Embryonic facial prominence (tissue), 1 donor: ENCODE results near the gene PCYT2.

ENCODE experiments used
- DNase-seq: peaks from one replicate; pipeline ENCODE4 v3.0.0-alpha.2; 2016; ENCODE audit errors: extremely low spot score

PCYT2 gene

DNA sequence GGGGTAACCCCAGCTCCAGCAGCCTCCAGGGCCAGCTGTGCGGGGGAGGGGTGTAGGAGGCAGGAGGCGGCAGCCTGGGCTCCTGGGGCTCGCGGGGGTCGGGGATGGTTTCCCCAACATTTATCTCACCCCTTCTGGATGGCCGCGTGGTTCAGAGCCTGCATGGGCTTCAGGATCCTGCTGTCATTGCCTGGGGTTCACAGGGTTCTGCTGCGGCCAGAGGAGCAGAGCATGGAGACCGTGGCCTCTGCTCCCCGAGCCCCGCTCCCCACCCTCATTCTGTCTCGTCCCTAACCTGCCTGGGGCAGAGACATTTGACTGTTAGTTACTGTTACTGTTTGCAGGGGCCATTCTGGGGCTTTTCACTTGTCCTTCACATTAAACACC, 31.0 kb upstream of the PCYT2 start:
- DNase-seq: no peak

DNA sequence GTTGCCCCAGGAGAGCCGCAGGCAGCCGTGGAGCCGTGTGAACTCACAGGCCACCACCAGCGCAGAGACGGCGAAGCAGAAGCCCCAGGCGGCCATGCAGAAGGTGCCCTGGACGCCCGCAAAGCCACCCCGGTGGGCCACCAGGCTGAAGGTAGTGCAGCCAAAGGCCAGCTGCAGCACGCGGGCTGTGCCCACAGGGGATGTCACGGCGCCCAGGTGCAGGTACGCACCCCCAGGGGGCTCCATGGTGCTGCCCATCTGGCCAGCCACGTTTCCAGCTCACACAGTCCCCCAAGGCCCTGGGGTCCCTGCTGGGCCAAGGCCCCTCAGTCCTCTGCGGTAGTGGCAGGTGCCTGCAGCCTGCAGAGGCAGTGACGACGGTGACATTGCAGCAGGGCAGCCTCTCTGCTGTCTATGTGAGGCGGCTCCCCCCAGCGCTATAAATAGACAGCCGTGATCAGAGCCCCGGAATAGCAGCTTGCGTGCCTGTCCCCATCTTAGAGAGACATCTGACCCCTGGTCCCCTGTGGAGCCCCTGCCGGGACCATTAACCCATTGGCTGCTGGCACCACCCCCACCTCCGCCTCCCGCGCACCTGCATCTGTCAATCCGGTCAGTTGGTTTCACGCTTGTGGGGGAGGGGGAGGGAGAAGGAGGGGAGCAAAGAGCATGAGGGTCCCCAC, 30.4 kb upstream of the PCYT2 start:
- no peak for DNase-seq

DNA sequence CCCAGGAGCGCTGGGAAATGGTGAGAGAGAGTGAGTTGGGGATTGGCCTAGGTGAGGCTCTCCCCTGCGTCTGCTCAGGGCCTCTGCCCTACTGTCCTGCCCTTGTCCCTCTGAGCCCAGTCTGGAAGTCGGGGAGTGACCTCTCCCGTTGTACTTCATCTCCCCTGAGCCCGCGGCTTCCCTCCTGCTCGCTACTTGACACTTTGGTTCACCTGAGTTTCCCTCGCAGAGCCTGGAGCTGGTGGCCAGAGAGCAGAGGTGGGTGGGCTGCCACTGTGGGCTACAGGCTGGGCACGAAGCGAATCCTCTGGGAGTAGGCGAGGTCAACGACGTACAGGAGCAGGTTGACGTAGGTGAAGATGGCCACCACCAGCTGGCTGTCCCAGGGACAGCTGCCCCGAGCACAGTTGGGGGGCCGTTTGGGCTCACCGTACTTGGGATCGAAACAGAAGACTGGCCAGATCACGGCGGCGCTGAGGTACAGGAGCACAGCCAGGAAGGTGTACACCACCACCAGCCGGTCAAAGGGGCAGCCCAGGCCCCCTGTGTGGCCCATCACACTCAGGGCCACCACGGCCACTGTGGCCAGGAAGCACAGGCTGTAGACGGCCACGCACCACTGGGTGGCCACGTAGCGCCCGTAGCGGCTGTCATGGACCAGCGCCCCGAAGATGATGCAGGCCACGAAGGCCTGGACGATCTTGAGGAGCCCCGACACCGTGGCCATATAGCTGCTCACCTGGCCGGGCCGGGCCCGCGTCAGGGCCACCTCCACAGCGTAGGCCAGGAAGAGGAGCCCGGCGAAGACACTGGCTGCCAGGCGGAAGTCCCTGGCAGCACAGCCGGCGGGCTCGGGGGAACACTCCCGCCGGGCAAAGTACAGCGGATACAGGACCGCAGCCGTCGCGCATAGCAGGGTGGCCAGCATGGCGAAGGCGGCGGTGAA, 29.6 kb upstream of the PCYT2 start:
- DNase-seq: no peak

DNA sequence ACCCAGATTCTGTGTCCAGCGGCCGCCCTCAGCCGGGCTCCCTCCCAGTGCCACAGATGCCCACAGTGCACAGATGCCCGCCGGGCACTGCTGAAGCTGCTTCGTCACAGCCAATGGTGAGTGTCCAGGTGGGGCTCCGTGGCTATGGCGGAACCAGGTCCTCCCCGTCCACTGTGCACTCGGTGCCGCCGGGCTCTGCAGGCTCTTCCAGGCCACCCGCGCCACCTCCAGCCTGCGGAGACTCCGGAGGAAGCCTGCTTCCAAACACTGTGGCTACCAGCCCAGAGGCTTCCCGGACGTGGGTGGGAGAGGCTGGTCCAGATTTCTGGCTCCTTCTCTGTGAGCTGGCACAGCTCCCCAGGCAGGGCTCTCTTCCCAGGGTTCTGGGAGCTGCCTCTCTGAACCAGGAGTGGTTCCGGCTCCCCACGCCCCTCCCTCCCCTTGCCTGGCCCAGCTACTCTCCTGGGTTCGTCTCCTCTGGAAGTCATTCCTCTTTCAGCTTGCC, 28.7 kb upstream of the PCYT2 start:
- DNase-seq: no peak

DNA sequence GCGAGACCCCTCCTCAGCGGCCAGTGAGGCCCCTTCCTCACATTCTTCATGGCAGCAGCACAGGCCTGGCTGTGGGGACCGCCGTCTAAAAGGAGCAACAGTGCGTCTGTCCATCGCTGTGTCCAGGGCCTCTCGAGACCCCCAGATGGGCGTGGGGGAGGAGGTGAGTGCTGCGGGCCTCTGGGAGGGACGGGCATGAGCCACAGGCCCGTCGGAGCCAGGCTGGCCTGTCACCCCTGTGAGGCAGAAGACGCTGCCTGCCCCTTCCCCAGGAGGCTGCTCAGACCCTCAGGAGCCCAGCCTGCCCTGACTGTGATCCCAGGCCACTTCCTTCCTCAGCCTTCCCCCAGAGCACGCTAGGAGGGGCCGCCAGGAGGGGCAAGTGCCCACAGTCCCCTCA, 28.0 kb upstream of the PCYT2 start:
- no peak for DNase-seq

DNA sequence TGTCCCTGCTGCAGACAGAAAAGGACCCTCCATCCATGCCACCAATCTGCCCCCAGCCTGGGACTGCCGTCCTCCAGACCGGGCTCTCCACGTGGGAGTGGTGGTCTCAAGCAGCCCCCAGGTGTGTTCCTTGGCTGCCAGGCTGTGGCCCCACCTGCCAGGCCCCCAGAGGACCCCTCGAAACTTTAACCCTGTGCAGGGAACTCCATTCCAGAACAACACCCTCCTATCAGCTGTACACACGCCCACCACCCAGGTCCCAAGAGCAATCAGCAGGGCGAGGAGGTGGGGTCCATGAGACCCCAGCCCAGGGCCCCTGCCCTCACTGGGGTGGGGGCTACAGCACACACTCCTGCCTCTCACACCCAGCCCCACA, 24.5 kb upstream of the PCYT2 start:
- DNase-seq: no peak

DNA sequence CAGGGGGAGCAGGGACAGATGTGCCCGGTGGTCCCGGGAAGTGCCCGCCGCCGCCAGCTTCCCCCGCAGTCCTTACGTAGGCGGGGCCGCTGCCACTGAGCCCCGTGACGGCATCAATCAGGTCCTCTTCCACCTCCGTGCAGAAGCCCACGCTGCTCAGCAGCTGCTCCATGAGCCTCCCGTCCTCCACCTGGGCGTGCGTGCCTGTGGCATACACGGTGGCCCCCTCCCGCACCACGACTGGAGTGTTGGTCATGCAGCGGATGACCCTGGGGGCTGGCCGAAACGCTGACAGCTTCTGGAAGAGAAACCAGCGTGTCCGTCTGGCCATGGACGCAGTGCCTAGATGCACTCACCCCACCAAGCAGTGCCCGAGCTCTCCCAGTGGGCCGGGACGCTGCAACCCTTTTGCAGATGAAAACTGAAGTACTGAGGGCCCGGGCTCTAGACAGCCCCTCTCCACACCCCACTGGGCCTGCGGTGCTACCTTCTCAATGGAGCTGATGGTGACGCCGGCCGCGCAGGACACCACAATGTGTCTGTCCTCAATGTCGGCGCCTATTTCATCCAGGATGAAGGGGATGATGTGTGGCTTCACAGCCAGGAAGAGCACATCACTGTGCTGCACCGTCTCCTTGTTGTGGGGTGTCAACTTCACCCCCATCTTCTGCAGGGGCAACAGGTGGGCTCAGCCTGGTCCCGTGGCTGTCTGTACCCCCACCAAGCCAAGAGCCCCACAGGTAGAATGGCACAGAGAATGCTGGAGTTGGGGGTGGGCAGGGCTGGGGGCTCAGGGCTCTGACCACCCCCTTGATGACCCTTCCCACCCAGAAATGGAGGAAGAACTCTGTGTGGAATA, 23.9 kb upstream of the PCYT2 start:
- DNase-seq: no peak

DNA sequence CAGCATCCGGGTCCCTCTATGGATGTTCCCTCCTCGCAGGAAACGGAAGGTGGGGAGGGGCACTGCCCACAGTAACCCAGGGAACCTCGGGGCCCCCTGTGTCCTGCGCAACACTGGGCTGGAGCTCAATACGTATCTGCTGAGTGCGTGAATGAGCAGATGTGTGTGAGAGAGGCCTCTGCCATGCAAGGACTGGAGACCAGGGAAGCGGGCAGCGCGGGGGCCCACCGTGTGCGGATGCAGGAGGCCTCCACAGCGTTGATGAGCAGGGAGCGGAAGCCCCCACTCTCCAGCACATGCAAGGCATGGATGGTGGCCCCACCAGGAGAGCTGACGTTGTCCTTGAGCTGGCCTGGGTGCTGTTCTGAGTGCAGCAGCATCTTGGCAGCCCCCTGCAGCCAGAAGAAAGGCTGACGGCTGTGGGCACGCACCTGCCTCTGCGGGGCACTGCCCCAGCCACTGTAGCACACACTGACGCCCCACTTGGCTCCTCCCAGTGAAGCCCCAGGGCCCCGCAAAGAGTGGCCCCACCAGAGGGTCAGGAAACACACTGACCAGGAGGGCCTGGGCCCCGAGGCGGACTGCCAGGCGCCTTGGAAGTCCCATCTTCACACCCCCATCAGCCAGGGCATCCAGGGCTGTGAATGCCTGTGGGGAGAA, 23.0 kb upstream of the PCYT2 start:
- no peak for DNase-seq

DNA sequence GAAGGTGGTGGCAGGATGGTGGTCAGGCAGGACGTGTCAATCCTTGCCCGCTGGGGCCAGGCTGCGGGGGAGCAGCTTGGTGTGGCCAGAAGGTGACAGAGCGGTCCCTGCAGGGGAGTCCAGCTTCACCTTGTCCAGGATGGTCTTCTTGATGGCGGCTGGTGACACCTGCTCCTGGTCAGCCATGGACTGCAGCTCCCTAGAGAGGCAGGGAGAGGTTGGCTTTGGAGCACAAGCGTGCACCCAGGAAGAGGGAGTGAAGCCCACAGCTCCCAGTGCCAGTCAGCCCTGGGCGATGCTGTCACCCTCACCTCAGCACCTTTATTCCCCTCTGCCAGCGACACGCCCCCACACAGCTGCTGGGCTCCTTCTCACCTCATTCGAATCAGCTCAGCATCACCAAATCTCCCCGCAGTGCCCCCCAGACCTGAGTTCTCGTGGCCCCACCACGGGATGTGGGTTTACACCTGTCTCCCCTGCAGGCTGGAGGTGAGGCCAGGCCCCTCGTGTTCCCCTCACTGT, 22.0 kb upstream of the PCYT2 start:
- no peak for DNase-seq

DNA sequence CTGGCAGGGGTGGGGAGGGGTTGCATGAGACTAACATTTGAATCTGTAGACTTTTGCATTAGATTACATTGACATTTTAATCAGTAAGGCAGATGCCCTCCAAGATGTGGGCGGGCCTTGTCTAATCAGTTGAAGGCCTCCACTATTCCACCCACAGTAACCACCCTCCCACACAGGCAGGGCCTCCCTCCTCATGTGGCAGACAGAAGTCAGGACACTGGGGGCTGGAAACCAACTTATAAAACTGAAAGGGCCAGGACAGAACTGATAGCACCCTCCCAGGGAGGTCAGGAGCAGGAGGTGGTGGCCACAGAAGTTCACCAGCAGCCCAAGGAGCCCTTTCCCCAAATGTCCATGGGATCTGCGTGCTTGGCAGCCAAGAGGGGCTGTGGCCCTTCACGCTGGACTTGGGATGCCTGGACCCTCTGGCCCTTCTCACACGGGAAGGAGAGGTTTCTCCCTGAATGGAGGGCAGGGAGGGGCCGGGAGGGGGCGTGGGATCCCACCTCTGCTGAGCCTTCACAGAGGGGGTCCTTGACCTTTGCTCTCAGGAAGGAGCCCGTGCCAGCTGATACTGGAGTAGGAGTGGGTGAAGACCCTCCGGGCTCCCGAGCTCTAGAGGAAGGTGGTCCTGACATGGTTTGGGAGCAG, 21.3 kb upstream of the PCYT2 start:
- no peak for DNase-seq

DNA sequence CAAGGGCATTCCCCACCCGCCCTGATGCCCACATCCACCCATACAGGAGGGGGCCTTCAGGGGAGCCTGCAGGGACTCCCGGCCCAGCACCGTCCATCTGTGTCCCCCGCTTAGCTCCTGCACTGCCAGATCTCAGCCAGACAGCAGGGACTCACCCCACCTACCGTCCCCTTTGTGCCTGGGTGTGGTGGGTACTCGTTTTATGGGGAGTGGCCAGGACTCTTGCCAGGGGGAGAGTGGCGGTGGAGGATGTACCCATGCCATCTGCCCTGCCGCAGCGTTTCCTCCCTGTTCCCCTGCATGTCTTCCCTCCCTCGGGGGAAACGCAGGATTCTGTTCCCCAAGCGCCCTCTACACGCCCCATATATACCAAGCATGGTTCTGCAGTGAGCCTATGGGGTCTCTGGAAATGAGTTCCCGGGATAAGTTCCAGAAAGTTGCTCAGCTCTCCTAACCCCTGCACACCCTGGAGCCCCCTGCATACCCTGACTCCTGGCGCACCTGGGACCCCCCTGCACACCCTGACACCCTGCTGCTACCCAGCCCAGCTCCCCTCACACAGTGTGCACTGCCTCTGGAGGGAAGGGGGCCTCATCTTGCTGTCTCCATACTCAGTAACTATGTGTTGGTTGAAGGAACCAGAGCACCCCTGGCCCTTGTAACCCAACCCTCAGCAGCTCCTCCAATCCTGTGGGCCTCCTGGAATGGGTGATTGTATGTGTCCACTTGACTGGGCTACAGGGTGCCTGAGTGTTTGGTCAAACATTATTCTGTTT, 20.5 kb upstream of the PCYT2 start:
- DNase-seq: no peak

DNA sequence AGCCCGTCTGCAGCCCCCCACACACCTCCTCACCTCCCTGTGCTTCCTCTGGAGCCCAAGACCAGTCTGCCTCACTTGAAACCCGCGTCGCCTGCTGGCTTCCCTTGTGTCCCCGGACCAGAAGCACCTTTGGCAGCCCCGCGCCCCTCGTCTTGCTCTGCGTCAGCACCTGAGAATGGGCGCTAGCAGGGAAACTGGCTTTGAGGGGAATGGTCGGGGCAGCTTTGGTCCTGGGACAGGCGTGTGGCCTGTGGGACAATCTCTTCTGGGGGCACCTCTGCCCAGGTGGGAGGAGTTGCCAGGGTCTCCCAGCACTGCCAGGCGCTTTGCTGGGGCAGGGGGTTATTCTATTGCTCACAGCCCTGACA, 20.0 kb upstream of the PCYT2 start:
- DNase-seq: no peak

DNA sequence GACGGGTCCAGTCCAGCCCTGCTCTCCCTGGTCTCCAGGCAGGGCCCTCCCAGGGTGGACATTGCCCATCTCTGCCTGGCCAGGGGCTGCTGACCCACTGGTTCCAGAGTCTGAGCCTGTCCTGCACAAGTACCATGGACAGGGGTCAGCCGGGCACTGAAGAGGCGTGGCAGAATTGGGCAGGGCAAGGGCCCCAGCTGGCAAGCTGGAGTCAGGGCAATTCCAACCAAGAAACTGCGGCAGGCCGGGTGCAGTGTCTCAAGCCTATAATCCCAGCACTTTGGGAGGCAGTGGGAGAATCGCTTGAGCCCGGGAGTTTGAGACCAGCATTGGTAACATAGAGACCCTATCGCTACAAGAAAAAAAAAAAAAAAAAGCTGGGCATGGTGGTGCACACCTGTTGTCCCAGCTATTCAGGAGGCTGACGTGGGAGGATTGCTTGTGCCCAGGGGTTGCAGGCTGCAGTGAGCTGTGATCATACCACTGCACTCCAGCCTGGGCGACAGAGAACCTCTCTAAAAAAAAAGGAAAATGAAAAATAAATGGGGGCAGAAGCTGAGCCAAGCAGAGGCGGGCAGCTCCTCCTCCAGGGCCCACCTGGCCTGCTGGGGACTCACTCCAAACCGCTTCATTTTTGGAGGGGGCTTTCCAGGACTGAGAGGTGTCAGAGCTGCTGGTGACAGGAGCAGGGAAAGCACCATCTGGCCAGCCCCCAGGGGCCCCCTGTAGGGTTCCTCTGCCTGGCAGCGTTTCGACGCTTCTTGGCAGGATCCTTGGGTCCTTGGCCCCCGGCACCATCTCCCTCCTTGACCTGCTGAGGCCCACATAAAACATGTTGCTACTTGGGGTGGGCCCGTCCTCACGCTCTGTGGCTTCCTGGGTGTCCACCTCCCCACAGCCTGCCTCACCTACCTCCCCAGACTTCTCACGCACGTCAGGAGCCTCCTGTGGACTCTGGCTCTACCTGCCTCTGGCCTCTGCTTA, 19.2 kb upstream of the PCYT2 start:
- no peak for DNase-seq

DNA sequence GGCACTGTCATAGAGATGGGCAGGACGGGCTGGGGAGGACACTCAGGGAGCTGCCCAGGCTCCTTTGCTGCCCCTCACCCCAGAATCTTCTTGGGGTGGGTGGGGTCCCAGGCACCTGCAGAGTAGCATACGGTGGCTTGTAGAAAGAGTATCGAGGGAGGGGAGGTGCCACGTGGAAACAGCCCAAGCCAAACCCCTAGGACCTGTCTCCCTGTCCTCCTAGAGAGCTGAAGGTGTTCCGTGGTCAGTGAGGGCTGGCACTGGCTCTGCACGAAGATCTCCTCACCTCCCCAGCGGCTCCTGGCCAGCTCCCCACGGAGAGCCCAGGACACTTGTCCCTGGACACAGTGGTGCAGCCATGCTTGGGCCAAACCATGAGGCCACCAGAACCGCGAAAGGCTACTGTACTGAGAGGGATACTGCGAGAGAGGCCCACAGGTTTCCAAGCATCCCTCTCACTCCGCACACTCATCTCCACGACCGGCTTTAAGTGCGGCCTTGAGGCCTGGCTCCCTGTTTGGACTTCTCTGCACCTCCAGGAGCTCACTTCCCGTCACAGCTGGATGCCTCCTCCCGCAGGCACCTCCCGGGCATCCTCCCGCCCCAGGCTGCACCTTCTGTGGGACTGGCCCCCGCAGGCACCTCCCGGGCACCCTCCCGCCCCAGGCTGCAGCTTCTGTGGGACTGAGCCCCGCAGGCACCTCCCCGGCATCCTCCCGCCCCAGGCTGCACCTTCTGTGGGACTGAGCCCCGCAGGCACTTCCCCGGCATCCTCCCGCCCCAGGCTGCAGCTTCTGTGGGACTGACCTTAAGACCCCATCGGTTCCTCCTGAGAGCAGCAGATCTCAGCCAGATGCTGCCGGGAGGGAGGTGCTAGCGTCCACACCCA, 18.3 kb upstream of the PCYT2 start:
- no peak for DNase-seq

DNA sequence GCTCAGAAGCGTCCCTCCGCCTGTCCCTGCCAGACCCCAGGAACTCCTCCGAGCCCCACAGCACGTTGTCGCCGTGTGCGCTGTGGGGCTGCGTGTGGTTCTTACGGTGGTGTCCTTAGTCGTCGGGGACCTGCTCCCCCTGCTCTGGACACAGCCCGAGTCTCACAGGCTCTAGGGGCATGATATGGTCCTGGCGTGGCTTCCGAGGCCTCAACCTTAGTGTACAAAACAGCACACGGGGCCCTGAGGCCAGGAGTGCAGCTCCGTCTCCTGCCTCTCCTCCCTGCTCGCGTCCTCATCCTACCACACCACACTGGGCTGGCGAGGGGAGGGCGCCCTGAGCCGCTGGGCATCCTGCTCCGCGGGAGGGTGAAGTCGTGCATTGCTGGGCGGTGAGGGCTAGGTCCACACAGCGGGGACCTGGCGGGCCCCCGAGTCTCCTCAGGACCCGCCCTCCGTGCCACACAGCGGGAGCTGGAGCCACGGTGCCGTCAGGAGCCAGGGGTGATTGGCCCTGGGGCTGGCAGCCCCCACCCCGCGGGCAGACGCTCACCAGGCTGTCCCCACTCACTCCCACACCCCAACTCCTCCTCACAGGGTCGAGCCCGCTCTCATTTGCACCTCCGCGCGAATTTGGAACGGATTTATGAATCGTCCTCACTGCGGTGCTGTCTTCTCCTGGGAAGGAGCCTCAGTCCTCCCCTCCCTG, 17.5 kb upstream of the PCYT2 start:
- no peak for DNase-seq

DNA sequence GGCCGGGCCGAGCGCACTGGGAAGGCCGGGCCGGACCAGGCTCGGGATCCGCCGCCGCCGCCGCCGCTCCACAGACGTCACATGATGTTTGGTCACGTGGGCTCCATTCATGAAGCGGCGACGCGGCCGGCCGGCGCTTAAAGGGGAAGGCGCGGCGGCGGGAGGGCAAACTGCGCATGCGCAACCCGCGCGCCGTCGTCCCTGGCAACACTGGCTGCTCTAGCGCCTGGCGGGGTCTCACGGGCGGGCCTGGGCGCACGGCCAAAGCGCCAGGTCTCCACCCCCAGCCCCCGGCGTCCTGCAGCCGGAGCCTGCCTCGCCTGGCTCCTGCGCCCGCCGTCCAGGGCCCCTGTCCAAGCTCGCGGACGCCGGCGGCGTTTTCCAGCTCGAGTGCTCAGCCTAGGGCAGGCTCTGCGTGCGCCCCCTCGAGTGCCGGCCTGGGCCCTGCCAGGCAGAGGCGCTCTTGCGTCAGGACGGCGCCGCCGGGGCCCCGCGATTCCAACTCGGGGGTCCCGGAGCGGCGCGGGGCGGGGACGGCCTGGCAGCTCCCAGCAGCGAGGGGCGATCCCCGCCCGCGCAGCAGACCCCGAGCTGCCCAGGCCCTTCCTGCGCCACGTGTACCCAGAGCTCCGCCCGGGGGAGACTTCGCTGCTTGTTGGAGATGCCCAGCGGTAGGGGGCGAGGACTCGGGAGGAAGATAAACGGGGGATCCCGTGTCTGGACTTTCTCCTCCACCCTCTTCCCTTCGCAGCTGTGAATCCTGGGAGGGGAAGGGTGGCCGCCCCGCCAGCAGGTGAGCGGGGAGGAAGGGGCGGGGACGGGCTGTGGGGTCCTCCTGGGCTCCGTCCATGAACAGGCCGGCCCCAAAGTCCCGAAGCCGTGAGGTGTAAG, 16.7 kb upstream of the PCYT2 start, which contains the start of gene MAFG:
Gene MAFG, minus strand, starts transcription at position 83 of the 891 bp plus-strand sequence. CDS start 4,550 bp downstream, outside the sequence.
- DNase-seq: peak; percentile 88
